ENCODE measurements around the gene COX19.
"Not testable (repeated sequence)": the region's sequence is repeated elsewhere in the genome, so short reads cannot be mapped to it uniquely, and the experiment has no call there.

COX19 gene

DNA sequence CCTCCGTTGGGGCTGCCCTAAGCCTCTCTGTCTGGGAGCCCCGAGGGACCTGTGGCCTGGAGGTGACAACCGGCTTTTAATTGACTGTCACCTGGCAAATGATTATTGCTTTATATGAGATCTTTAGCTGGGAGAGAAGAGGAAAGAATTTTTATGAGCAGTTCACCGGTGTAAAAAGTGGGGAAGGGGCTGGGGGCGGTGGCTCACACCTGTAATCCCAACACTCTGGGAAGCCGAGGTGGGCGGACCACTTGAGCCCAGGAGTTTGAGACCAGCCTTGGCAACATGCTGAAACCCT, 2.6 kb upstream of the COX19 start:
- DNase-seq (ENCODE audit: low read depth) = no peak

DNA sequence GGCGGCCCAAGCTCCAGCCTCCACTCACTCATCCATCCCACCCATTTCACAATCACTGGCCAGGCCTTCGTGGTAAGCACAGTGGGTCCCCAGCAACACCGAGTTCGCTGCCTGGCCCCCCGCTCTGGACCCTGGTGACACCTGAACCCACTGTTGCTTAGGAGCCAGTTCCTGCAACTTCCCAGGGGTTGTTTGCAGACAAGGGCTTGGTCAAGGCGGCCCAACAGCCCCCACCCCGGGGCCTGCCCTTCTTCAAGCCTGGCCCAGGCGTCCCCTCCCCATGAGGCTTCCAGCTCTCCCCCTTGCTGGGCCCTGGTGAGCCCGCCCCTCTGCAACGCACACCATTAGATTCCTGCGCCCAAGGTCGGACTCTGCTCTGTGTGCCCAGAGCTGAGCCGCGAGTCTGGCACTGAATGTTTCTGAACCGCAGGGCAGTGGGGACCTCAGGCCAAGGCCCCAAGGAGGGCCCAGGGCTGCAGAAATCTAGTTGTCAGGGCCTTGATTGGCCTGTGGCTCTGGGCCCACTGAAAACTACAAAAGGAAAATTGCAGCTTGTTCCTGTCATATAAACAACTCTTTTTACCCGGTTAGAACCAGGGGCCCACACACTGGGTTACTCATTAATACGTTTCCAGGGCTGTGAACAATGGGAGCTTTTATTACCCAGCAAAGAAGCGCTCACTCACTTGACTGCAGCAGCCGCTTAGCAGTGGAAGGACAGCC, 2.1 kb upstream of the COX19 start:
- no peak for DNase-seq (ENCODE audit: low read depth)

DNA sequence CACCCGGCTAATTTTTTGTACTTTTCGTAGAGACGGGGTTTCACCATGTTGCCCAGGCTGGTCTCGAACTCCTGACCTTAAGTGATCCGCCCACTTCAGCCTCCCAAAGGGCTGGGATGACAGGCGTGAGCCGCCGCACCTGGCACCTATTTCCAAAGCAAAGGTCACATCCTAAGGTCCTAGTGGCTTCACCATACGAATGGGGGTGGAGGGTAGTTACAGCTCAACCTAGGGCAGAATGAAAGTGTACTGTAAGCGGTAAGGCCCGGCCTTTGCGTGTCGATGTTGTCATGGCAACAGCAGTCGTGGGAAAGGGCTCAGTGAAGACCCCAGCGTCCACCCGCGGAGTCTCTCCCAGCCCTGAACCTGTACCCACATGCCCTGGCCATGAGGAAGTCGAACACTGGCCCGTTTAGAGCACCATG, 1.6 kb upstream of the COX19 start:
- no peak for DNase-seq (ENCODE audit: low read depth)

DNA sequence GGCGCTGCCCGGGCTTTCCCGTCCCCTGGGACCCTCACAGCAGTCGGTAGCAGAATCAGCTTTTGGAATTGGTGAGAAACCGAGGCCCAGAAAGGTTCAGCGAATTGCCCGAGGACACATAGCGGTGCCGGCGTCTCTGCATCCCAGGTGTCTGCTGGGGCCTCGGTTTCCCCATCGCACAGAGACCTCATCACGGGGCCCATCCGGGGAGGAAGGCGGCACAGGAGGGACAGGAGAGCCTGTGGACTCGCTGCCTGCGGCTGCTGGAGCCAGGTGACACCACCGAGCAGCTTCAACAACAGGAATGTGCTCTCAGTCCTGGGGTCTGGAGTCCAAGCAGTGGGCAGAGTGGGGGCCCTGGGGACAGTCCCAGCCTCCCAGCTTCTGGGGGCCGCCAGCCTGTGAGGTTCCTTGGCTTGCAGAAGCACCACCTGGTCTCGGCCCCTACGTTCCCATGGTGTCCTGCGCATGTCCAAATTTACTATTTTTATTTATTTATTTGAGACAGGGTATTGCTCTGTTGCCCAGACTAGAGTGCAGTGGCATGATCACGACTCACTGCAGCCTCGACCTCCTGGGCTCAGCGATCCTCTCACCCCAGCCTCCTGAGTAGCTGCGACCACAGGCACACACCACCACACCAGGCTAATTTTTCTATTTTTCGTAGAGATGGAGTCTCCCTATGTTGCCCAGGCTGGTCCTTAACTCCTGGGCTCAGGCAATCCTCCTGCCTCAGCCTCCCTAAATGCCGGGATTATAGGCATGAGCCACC, 539 bp upstream of the COX19 start:
- DNase-seq (ENCODE audit: low read depth) = no peak

DNA sequence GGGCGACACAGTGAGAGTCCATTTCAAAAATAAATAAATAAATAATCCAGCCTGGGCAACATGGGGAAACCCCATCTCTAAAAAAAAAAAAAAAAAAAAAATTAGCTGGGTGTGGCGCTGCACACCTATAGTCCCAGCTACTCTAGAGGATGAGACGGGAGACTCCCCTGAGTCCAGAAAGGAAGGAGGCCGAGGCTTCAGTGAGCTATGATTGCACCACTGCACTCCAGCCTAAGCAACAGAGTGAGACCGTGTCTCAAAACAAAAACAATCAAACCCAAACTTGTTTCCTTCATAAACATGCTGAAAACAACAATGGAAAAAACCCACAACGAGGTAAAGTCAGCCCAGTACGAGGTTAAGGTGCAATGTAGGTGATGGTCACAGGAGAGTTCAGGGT, 1.2 kb downstream of the COX19 start:
- no peak for DNase-seq (ENCODE audit: low read depth)

DNA sequence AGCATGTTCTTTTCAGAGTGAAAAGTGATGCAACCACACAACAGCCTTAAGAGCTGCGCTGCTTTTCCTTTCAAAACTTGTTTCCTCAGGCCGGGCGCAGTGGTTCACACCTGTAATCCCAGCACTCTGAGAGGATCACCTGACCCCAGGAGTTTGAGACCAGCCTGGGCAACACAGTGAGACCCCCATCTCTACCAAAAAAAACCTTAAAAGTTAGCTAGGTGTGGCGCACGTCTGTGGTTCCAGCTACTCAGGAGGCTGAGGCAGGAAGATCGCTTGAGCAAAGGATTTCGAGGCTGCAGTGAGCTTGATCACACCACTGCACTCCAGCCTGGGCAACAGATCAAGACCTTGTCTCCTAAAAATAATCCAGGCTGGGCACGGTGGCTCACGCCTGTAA, 2.0 kb downstream of the COX19 start:
- DNase-seq (ENCODE audit: low read depth) = no peak

DNA sequence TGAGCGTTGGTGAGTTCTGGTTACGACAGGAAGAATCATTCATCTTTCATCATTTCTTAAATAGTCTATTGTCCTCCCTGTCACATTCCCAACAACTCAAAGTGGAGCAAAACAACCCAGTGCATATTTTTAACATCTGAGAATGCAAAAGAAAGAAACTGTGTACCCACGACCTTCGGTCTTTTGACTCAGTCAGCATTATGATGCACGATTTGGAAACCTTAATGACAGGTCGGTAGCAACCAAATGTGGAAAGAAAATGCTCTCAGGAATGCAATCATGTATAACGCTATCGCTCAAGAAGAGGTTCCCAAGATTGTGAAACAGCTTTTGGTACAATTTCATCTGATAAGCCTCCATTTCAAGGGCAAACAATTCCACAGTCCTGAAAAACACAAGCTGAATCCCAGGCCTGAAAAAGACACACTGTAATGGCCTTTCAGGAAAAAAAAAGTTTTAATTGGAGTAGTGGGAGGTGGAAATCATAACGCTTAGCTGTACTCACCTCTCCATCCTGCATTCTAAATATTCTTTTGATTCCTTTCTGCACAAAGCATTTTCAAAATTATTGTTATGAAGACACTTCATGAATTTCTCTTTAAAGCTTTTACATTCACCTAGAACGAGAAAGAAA, 2.6 kb downstream of the COX19 start:
- no peak for DNase-seq (ENCODE audit: low read depth)

DNA sequence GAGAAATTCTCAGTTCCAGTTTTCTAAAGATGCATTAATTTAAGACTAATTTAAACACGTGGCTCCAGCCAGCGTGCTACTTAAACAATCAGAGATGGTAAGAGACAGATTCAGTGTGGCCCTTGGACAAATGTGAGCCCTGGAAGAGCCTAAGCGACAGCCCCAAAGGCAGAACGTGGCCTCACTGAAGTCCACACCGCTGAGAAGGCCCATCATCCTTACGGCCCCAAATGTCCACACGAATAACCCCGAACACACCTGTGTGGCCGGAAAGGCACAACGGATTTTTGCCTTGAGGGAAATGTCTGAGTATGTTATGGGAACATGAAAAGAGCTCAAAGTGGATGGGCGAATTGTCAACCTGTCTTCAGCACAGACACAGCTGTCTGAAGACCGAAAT, 3.2 kb downstream of the COX19 start:
- no peak for DNase-seq (ENCODE audit: low read depth)

DNA sequence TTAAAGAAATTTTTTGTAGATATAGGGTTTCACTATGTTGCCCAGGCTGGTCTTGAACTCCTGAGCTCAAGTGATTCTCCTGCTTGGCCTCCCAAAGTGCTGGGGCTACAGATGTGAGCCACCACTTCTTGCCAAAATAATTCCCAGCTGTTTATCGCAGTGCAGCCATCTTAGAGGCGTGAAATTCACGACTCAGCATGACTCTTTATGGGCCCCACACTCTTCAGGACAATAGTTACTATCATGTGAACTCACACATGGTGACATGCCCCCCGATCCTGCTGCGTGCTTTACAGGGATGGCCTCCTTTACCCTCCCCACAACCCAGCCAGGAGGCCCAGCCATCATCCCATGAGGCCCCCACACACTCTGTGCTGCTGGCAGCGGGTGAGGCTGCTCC, 4.6 kb downstream of the COX19 start:
- no peak for DNase-seq (ENCODE audit: low read depth)

DNA sequence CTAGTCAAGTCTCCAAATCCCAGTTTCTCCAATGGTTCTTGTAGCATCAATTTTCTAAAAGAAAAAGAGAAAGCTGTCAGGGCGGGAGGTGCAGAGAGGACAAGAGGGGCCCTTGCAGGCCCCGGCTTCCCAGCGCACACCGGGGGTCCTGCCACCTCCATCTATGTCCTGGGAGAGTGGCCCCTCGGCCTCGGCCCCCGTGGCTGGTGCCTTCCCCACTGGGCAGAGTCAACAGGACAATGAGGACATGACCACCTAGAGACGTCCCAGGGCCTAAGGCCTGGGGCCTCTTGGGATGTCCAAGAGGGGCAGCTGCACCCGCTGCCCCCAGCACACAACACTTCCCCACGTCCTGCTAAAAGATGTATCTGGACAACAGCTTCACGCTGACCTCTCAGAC, 5.9 kb downstream of the COX19 start:
- no peak for DNase-seq (ENCODE audit: low read depth)

DNA sequence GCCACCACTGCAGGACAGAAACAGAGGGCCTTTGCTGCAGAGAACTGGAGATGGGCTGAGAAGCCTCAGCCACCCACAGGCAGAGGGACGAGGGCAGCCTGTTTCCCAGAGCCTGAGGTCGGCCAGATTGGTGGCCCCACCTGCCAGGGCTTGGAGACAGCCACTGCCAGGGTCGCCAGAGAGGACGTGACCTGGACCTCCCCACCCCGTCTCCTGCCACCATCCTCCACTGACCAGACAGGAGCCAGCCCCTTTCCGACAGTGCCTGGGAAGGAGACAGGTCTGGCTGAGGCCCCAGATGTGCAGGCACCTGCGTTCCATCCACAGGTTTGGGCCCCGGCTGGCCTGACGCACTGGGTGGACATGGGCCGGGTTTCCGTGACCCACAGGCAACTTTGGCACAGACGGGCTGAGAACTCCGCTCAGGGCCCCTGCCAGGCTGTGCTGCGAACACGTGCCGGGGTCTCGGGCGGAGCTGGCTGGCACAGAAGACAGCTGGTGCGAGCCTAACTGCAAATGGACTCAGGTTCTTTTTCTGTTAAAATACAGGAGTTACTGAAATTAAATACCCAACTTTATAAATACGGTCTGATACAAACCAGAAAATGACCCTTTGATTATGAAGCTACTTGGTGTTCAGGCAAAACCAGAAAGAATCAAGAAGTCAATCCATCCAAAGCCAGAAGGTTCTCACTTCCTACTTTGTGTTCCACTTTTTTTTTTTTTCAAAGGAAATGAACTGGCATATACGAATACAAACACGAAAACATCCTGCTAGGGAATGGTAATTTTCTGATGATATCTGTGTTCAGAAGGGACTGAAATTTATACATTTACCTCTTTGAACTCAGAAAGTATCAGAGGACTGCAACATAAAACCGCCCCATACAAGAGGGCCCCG, 6.9 kb downstream of the COX19 start:
- no peak for DNase-seq (ENCODE audit: low read depth)

DNA sequence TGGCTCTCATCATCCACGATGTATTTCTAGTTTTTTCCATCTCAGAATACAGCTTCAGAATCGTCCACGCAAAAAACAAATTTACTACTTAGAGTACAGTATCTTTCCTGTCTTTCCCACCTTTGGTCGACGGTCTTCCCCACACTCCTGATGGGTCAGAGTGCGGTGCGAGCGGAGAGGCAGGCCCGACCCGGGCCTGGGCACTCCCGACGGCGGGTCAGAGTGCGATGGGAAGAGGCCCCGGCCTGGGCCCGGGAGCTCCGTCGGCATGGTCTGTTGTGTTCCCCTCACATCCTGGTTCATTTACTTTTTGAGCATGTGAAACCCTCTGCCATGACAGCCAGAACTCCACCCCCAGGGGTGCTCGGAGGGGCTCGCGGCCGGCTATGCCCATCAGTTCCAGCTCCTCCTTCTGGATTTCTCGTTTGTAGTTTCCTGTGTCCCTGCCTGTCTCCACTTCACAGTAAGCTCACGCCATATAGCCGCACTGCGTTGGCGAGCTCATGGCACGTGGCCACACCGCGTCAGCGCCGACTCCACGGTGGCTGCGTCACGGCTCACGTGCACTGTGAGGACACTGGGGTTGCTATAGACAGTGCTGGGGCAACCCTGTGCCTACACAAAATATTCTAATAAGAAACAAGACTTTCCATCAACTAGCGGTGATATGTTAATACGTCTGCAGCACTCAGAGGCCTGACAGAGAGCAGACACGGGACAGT, 7.8 kb downstream of the COX19 start:
- no peak for DNase-seq (ENCODE audit: low read depth)

DNA sequence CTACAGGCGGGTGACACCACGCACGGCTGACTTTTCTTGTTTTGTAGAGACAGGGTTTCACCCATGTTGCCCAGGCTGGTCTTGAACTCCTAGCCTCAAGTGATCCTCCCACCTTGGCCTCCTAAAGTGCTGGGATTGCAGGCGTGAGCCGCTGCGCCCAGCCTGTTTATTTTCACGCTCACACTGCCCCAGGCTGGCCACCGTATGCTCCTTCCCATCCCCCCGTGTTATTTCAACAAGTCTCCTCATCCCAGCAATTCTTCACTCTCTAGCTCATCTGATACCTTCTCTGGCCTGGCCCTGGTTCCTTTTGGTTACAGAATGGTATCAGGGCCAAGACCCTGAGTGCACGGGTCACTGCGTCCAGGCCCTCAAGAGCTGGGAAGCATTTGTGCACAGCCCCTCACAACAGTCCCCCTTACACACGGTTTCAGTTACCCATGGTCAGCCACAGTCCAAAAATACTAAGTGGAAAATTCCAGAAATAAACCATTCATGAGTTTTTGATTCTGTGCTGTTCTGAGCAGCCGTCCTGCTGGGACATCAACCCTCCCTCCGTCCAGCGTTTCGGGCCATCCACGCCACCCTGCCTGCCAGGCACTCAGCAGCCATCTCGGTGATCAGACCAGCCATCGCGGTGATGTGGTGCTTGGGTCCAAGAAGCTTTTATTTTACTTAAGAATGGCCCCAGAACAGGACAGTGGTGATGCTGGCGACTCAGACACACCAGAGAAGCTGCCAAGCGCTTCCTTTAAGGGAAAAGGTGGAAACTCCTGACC, 8.9 kb downstream of the COX19 start:
- DNase-seq (ENCODE audit: low read depth) = no peak

DNA sequence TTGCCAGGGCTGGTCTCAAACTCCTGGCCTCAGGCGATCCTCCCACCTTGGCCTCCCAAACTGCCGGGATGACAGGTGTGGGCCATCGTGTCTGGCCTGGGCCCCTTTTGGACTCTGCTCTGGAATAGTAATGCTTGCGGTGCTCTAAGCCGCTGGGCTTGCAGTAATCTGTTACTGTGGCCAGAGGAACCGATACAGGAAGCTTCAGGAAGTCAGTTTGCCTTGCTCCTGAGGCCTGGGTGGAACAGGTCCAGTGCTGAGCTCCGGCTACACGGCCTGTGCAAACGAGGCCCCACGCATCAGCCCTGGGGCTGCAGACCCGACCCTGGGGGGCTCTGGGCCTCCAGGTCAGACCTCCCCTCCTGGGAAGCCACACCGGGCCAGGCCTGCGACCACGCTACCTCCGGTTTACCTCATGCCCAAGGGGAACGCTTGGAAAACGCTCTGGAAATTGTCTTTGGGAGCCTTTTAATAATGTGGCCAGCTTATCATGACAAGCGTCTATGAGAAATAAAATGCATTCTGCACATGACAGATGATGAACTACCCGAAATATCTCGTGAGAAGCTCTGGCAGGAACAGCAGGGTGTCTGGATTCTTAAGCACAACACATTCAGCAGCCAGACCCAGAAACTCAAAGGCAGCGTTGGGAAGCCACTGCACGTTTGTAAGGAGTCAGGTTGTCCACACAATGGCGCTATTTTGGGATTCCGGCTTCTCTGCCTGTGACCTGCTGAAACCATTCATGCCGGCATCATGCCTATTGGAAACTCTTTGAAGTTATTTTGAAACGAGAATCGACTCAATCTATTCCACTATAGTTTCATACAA, 10.7 kb downstream of the COX19 start:
- no peak for DNase-seq (ENCODE audit: low read depth)

DNA sequence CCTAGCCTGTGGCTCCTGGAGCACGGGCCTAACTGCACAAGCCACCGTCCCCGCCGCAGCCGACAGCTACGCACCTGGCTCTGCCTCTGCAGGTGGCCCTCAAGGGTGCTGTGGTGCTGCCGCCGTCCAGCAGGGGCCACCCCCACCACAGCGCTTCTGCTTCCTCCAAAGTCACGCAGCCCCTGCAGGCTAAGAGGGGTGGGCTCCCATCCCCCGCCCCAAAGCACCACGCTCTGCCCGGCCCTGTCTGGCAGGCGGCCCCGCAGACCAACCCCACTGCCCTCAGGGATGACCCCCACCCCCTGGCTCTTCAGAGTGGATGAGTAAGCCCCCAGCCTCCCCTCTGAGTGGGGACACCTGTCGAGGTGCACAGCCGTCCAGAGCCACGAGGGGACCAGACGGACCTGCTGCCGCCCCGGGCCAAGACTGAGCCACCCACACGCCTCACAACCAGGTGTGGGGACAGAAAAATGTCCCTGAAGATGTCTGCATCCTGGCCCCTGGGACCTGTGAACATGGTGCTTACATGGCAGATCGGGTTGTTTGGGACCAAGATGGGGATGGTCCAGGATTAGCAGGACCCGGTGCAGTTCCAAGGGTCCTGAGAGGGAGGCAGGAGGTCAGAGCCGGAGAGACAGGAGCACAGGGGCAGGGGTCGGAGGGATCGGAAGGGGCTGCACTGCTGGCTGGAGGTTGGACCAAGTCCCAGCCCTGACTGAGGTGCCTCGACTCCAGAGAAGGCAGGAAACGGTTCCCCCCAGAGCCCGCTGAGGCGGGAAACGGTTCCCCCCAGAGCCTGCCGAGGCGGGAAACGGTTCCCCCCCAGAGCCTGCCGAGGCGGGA, 11.9 kb downstream of the COX19 start:
- no peak for DNase-seq (ENCODE audit: low read depth)

DNA sequence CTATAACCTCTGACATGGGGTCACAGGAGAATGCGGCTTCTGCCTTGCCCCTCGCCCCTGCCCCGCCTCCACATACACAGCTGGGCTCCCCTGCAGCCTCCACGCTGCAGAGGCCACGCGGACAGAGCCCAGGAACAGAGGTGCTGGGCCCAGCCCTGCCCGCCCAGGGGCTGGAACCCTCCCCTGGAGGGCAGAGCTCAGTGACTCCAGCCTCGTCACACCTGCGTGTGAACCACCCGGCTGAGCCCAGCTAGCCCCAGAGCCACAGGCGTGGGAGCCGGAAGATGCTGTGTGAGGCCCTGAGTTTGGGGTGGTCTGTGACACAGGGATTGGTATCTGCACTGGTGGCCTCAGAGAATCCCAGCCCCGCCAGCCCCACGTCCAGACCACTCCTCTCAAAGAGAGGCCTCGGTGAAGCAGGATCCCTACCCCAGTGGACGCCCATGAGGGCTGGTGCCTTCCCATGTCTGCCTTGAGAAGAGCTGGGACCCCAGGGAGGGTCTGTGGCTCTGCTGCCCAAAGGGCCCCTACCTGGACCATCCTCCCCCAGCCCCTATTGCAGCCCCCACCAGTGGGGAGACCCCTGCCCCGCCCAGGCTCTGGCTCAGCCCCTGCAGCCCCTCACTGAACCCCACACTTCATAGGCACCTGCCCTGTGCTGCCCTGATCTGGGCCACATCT, 12.8 kb downstream of the COX19 start:
- no peak for DNase-seq (ENCODE audit: low read depth)

DNA sequence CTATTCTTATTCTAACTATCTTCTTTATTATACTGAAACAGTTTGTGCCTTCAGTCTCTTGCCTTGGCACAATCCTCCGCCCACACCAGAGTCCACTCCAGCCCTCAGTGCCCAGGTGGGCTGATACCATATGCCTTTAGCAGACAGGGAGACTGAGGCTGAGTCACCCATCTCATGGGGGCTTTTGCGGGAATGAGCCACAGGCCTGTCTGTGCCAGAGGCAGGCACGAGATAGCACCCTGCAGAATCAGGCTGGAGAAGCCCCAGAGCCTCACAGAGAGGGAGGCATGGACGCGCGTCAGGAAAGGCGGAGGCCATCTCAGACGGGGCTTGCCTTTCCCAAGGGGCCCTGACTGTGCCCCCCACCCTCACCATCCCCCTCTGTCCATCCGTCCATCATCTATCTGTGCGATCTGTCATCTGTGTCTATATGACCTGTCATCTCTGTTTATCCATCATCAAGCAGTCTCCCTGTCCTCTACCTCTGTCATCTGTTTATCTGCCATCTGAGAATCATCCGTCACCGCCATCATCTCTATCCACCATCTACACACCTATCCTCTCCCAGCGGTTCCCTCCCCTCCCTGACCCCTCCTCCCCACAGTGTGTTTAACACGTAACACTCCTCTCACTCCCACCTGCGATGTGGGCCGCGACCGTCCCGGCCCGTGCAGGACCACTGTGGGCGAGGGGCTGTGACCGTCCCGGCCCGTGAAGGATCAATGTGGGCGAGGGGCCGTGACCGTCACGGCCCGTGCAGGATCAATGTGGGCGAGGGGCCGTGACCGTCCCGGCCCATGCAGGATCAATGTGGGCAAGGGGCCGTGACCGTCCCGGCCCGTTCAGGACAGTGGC, 13.6 kb downstream of the COX19 start:
- DNase-seq (ENCODE audit: low read depth) = no peak

DNA sequence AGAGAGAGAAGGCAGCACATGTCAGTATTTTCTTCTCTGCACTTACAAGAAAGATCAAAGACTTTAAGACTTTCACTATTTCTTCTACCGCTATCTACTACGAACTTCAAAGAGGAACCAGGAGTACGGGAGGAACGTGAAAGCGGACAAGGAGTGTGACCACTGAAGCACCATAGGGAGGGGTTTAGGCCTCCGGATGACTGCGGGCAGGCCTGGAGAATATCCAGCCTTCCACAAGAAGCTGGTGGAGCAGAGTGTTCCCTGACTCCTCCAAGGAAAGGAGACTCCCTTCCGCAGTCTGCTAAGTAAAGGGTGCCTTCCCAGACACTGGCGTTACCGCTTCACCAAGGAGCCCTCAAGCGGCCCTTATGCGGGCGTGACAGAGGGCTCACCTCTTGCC, 14.4 kb downstream of the COX19 start:
- DNase-seq (ENCODE audit: low read depth) = not testable (repeated sequence)
